Endothelial cell of umbilical vein (primary cell): Measurements from ENCODE around the gene CLTCL1. TPM values are rescaled to one million over a fixed set of nuclear protein-coding genes. Genes with fewer than 3 reads are reported as not detected.

Experiments used
- BruUV-seq: library from RNA; stranded (reverse); fragments of 400-500 nt; replicated peaks from 2 replicates; lab custom pipeline; 2021; lab: Mats Ljungman, UMichigan
- CTCF ChIA-PET: fragments of 300-600, 350-600 bp; sonication (Branson Sonifier 250); formaldehyde crosslinking; loops from one replicate; lab custom pipeline; 2021; ENCODE audit warnings: antibody characterized with exemption, inconsistent platforms; lab: Charles Lee
- POLR2A ChIA-PET: fragments of 300-600, 350-600 bp; sonication (Branson Sonifier 250); formaldehyde crosslinking; loops from one replicate; lab custom pipeline; 2021; ENCODE audit warnings: antibody characterized with exemption, inconsistent platforms; lab: Charles Lee
- DNase-seq: peaks from one replicate; pipeline ENCODE4 v3.0.0-alpha.2; 2011; ENCODE audit warnings: low read depth, low spot score
- FAIRE-seq: peaks from 2 replicates; lab custom pipeline; 2011; peaks lifted over from hg19 to GRCh38; lab: Jason Lieb, UNC
- H2AFZ ChIP-seq: 2 replicates; pipeline ENCODE4 v1.6.0; 2012; ENCODE audit warnings: low read depth, low read length, control low read depth, inconsistent platforms
- H3K27ac ChIP-seq: 2 replicates; pipeline ENCODE4 v1.5.1; 2011; ENCODE audit warnings: low read depth, mild to moderate bottlenecking, control low read depth, low read length, moderate library complexity; ENCODE audit not compliant: insufficient read depth
- H3K27me3 ChIP-seq, 2 experiments: 2 replicates each; pipeline versions ENCODE4 v1.6.0 to v1.6.1; 2011; ENCODE audit warnings: low read length in 2 of 2, mixed read lengths in 1 of 2; ENCODE audit not compliant: control insufficient read depth in 2 of 2, insufficient read depth in 2 of 2
- H3K36me3 ChIP-seq, 2 experiments: 2 replicates in 1 of 2; 3 replicates in 1 of 2; pipeline ENCODE4 v1.5.1; 2011; ENCODE audit warnings: low read length in 2 of 2, mild to moderate bottlenecking in 1 of 2, moderate library complexity in 1 of 2; ENCODE audit not compliant: control insufficient read depth in 2 of 2, insufficient read depth in 2 of 2; ENCODE audit errors: extremely low read depth in 1 of 2
- H3K4me1 ChIP-seq: 3 replicates; pipeline ENCODE4 v1.5.1; 2011; ENCODE audit warnings: mild to moderate bottlenecking, low read length; ENCODE audit not compliant: control insufficient read depth, insufficient read depth; ENCODE audit errors: extremely low read depth
- H3K4me2 ChIP-seq: 2 replicates; pipeline ENCODE4 v1.6.1; 2011; ENCODE audit warnings: low read length, control low read depth, mixed read lengths; ENCODE audit not compliant: insufficient read depth
- H3K4me3 ChIP-seq, 3 experiments: fragments of 200-600 bp in 1 of 3; sonication (generic), shearing (Covaris generic) in 1 of 3; replicated peaks in 1 of 3; 2 replicates each; pipeline ENCODE4 v1.5.1; 2011 to 2016; ENCODE audit warnings: control low read depth in 3 of 3, low read length in 3 of 3, mild to moderate bottlenecking in 2 of 3, inconsistent platforms in 1 of 3, low read depth in 1 of 3, moderate library complexity in 1 of 3; ENCODE audit not compliant: insufficient read depth in 1 of 3
- H3K79me2 ChIP-seq: 2 replicates; pipeline ENCODE4 v1.6.0; 2012; ENCODE audit warnings: low read length, inconsistent platforms; ENCODE audit not compliant: control insufficient read depth, insufficient read depth
- H3K9ac ChIP-seq: replicated peaks from 2 replicates; pipeline ENCODE3; 2011; ENCODE audit warnings: low read length, control low read depth; ENCODE audit not compliant: insufficient read depth; ENCODE audit errors: extremely low read depth
- H3K9me1 ChIP-seq: replicated peaks from 3 replicates; pipeline ENCODE4 v1.6.0; 2011; ENCODE audit warnings: mild to moderate bottlenecking, low read length; ENCODE audit not compliant: control insufficient read depth, insufficient read depth; ENCODE audit errors: extremely low read depth
- H3K9me3 ChIP-seq: replicated peaks from 2 replicates; pipeline ENCODE4 v1.5.1; 2012; ENCODE audit warnings: low read length, inconsistent platforms; ENCODE audit not compliant: control insufficient read depth, insufficient read depth
- H4K20me1 ChIP-seq: replicated peaks from 2 replicates; pipeline ENCODE3; 2011; ENCODE audit warnings: mild to moderate bottlenecking, low read length; ENCODE audit not compliant: control insufficient read depth, insufficient read depth; ENCODE audit errors: extremely low read depth
- CTCF ChIP-seq, 2 donors: IDR thresholded peaks; 1 replicate in 1 of 2; 2 replicates in 1 of 2; pipeline ENCODE4 v1.5.1; 2011; ENCODE audit warnings: low read length in 2 of 2, mild to moderate bottlenecking in 2 of 2, moderate library complexity in 2 of 2, control low read depth in 1 of 2, inconsistent platforms in 1 of 2, low read depth in 1 of 2; ENCODE audit not compliant: insufficient read depth in 1 of 2; ENCODE audit errors: extremely low read depth in 1 of 2
- EZH2 ChIP-seq: IDR thresholded peaks from 2 replicates; pipeline ENCODE4 v1.6.1; 2012; ENCODE audit warnings: borderline replicate concordance, low read depth, mild to moderate bottlenecking, moderate library complexity, low read length, inconsistent platforms; ENCODE audit not compliant: severe bottlenecking
- FOS ChIP-seq: IDR thresholded peaks from 2 replicates; pipeline ENCODE4 v1.6.1; 2011; ENCODE audit warnings: mild to moderate bottlenecking, low read length, moderate library complexity, borderline replicate concordance; ENCODE audit not compliant: insufficient read depth
- GATA2 ChIP-seq: IDR thresholded peaks from 2 replicates; pipeline ENCODE4 v1.7.0; 2011; ENCODE audit warnings: low read depth, mild to moderate bottlenecking, moderate library complexity, mixed read lengths, low read length; ENCODE audit not compliant: insufficient read length, insufficient read depth
- JUN ChIP-seq: IDR thresholded peaks from 2 replicates; pipeline ENCODE4 v1.6.1; 2011; ENCODE audit warnings: borderline replicate concordance, low read depth; ENCODE audit not compliant: insufficient read length, insufficient read depth
- MAX ChIP-seq: IDR thresholded peaks from 2 replicates; pipeline ENCODE4 v1.6.1; 2011; ENCODE audit not compliant: insufficient read depth, insufficient read length
- MYC ChIP-seq: IDR thresholded peaks from one replicate; pipeline ENCODE4 v1.6.1; 2011; ENCODE audit warnings: mild to moderate bottlenecking, low read depth, low read length
- POLR2A ChIP-seq: IDR thresholded peaks from 2 replicates; pipeline ENCODE4 v1.6.1; 2012; ENCODE audit warnings: low read depth, mild to moderate bottlenecking, control low read depth, low read length
- POLR2AphosphoS5 ChIP-seq: IDR thresholded peaks from 2 replicates; pipeline ENCODE4 v1.6.1; 2012; ENCODE audit warnings: low read depth, mild to moderate bottlenecking, control low read depth, low read length, moderate library complexity; ENCODE audit not compliant: insufficient read depth
- dilution Hi-C: fragments of 300-500 bp; cut with MboI; formaldehyde crosslinking; loops from one replicate; pipeline ENCODE4 v1.15.0; 2019; ENCODE audit warnings: low sequenced_read_pairs; ENCODE audit not compliant: extremely low pct_ligation_motif_present
- intact Hi-C: fragments of 100-400 bp; cut with micrococcal nuclease; formaldehyde crosslinking; loops from one replicate; pipeline ENCODE4 v1.10.0; 2022
- polyA plus RNA-seq, 4 experiments: library from polyadenylated mRNA; depleted of rRNA in 3 of 4; stranded (reverse) in 3 of 4; unstranded in 1 of 4; fragments of >200 nt; gene quantifications; 2 replicates each; pipeline versions ENCODE4 v1.2.1 to v1.2.3, GENCODE V29; 2011 to 2012; ENCODE audit warnings: missing spikeins in 1 of 4
- total RNA-seq: library from RNA; stranded (reverse); gene quantifications from 2 replicates; pipeline ENCODE4 v1.2.3, GENCODE V29; 2021

CLTCL1 gene
- total and polyA plus RNA-seq, 2 donors (not counting 3 experiments of a cell fraction or from before 2014, with no cell fraction given): 5.0 to 6.2 TPM

GRCh38 chr22:19174106-19175025 lies 117.2 kb downstream of the CLTCL1 start:
- peaks cover 25% of the 10 kb centered on the region for H3K4me1 ChIP-seq
- intact Hi-C loops: loop anchor here (5.0 kb wide), 1 partner anchor 273 kb away; the partner anchor contains the start of gene C22orf39
- peaks cover 0 to 5% of the 10 kb centered on the region in 2 experiments for H3K36me3 ChIP-seq
- no peak overlapping the region for H3K27ac ChIP-seq
- TF ChIP-seq CTCF (IDR thresholded peaks at IDR 0.05; ENCODE audit: extremely low read depth in 1 of 2, insufficient read depth in 1 of 2, low read depth in 1 of 2, low read length in 2 of 2) (no peak), MAX (no peak), FOS (no peak), GATA2 (no peak), EZH2 (no peak), JUN (no peak), POLR2AphosphoS5 (peak; percentile 22), POLR2A (peak; percentile 30), MYC (no peak)
- ChIA-PET CTCF (interaction anchor here (1.6 kb wide), 1 partner anchor 30 kb away, joined by 5 read pairs; the partner anchor contains the start of gene ESS2), POLR2A (no interaction called here)
- DNase-seq (no peak), FAIRE-seq (no peak)
- H3K4me3 ChIP-seq: no peak overlapping the region
- no peaks in the 10 kb centered on the region for H4K20me1 ChIP-seq
- dilution Hi-C loops: no loop called here
- H3K4me2 ChIP-seq: no peak overlapping the region
- peaks cover 36% of the 10 kb centered on the region for H3K79me2 ChIP-seq
- H3K9ac ChIP-seq: no peak overlapping the region
- no peaks in the 10 kb centered on the region for H3K9me3 ChIP-seq
- H3K27me3 ChIP-seq: peaks cover 3 to 6% of the 10 kb centered on the region in 2 experiments
- no peak overlapping the region for H2AFZ ChIP-seq
- no TSS peak for BruUV-seq
- H3K9me1 ChIP-seq: no peaks in the 10 kb centered on the region
